ENCODE data around the gene STRN4. TPM values are rescaled to one million over a fixed set of nuclear protein-coding genes. Genes with fewer than 3 reads are reported as not detected.

Gene STRN4
- total RNA-seq, 1 experiment from 2014 or later: 151 TPM

DNA sequence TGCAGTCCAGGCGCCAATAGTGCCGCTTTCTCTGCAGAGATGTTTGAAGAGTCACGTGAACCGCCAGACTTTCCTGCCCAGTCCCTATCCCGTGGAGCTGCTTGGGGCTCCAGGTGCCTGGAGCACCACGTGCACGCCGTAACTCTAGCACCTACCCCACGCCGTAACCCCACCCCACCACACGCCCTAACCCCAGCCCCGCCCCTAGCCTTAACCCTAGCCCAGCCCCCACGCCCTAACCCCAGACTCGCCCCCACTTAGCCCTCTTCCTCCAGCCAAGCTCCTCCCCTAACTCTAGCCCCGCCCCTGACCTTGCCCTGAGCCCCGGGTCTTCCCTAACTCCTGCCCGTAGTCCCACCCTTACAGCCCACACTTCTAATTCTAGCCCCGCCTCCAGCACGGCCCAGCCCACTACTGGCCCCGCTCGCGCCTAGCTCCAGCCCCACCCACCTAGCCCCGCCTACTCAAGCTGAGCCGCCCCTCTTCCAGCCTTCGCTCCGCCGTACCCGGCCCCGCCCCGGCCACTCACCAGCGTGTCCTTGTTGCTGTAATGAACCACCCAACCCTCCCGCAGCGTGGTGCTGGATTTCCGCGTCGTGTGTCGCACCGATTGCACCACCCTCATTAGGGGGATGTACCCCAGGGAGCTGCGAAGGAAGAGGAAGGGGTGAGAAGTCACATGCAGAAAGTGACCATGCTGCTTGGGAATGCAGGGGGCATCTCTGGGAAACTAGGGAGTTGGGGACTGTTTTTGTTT lies 48.9 kb downstream of the STRN4 start:
- TF ChIP-seq, protein P1, sequence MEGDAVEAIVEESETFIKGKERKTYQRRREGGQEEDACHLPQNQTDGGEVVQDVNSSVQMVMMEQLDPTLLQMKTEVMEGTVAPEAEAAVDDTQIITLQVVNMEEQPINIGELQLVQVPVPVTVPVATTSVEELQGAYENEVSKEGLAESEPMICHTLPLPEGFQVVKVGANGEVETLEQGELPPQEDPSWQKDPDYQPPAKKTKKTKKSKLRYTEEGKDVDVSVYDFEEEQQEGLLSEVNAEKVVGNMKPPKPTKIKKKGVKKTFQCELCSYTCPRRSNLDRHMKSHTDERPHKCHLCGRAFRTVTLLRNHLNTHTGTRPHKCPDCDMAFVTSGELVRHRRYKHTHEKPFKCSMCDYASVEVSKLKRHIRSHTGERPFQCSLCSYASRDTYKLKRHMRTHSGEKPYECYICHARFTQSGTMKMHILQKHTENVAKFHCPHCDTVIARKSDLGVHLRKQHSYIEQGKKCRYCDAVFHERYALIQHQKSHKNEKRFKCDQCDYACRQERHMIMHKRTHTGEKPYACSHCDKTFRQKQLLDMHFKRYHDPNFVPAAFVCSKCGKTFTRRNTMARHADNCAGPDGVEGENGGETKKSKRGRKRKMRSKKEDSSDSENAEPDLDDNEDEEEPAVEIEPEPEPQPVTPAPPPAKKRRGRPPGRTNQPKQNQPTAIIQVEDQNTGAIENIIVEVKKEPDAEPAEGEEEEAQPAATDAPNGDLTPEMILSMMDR (IDR thresholded peaks at IDR 0.05; ENCODE audit: unreplicated experiment): no peak
- H3K9me3 Mint-ChIP-seq (ENCODE audit: low read depth, unreplicated experiment): no peaks in the 10 kb centered on the region
- intact Hi-C loops (cut with micrococcal nuclease; ENCODE audit: unreplicated experiment): no loop called here
- no peaks in the 10 kb centered on the region for H3K27me3 Mint-ChIP-seq (ENCODE audit: unreplicated experiment)
- DNase-seq: no peak
- H3K27ac Mint-ChIP-seq (ENCODE audit: unreplicated experiment): no peak overlapping the region
- H3K4me3 Mint-ChIP-seq (ENCODE audit: low read depth, unreplicated experiment): no peak overlapping the region
- no TSS peak for BruUV-seq (replicated peaks)
- H3K4me1 Mint-ChIP-seq (ENCODE audit: low read depth, unreplicated experiment): no peaks in the 10 kb centered on the region
- CTCF ChIA-PET: interaction anchor here (0.6 kb wide), 2 partner anchors 91 to 195 kb away, joined by 3 read pairs; partner anchors contain the start of gene SLC1A5
- peaks cover 79% of the 10 kb centered on the region for H3K36me3 Mint-ChIP-seq (ENCODE audit: insufficient read depth, unreplicated experiment)

DNA sequence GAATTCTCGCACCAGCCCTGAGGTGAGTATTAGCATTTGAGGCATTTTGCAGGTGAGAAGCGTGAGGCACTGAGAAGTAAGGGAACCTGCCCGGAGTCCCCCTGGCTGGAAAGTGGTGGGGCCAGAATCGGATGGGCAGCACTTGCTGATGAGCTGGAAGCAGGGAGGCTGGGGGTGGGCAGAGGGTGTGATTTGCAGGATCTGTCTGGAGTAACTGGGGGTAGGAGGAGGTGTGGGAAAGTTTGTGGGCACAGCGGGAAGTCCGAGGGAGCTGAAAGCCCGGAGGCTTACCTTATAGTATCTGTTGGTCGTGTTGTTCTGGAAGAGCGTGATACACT lies 49.4 kb downstream of the STRN4 start:
- intact Hi-C loops (cut with micrococcal nuclease; ENCODE audit: unreplicated experiment): no loop called here
- TF ChIP-seq, protein P1 (IDR thresholded peaks at IDR 0.05; ENCODE audit: unreplicated experiment): no peak
- Mint-ChIP-seq H3K9me3 (ENCODE audit: low read depth, unreplicated experiment) (no peaks in the 10 kb centered on the region), H3K36me3 (ENCODE audit: insufficient read depth, unreplicated experiment) (peaks cover 80% of the 10 kb centered on the region), H3K4me1 (ENCODE audit: low read depth, unreplicated experiment) (no peaks in the 10 kb centered on the region), H3K27me3 (ENCODE audit: unreplicated experiment) (no peaks in the 10 kb centered on the region), H3K27ac (ENCODE audit: unreplicated experiment) (no peak overlapping the region), H3K4me3 (ENCODE audit: low read depth, unreplicated experiment) (no peak overlapping the region)
- no TSS peak for BruUV-seq (replicated peaks)
- CTCF ChIA-PET: interaction anchor here (0.6 kb wide), 1 partner anchor 195 kb away, joined by 3 read pairs; no protein-coding TSS in a partner anchor
- DNase-seq: no peak

DNA sequence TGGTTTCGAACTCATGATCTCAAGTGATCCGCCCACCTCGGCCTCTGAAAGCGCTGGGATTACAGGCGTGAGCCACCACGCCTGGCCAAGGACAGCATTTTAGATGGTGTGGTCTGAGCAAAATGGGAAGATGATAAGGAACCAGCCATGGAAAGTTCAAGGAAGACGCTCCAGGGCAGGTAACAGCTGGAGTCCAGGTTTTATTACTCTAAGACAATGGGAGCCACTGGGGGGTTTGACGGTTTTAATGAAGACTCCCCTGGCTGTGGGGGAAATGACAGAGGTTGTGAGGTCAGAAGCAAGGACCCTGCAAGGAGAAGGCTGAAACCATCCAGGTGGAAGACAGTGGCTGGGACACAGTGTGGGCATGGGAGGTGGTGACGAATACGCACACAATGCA lies 50.2 kb downstream of the STRN4 start:
- no TSS peak for BruUV-seq (replicated peaks)
- H3K27me3 Mint-ChIP-seq (ENCODE audit: unreplicated experiment): no peaks in the 10 kb centered on the region
- no peaks in the 10 kb centered on the region for H3K4me1 Mint-ChIP-seq (ENCODE audit: low read depth, unreplicated experiment)
- TF ChIP-seq, protein P1 (IDR thresholded peaks at IDR 0.05; ENCODE audit: unreplicated experiment): no peak
- CTCF ChIA-PET: no interaction called here
- no peak overlapping the region for H3K27ac Mint-ChIP-seq (ENCODE audit: unreplicated experiment)
- H3K36me3 Mint-ChIP-seq (ENCODE audit: insufficient read depth, unreplicated experiment): peaks cover 80% of the 10 kb centered on the region
- DNase-seq: no peak
- no peaks in the 10 kb centered on the region for H3K9me3 Mint-ChIP-seq (ENCODE audit: low read depth, unreplicated experiment)
- intact Hi-C loops (cut with micrococcal nuclease; ENCODE audit: unreplicated experiment): no loop called here
- H3K4me3 Mint-ChIP-seq (ENCODE audit: low read depth, unreplicated experiment): no peak overlapping the region

DNA sequence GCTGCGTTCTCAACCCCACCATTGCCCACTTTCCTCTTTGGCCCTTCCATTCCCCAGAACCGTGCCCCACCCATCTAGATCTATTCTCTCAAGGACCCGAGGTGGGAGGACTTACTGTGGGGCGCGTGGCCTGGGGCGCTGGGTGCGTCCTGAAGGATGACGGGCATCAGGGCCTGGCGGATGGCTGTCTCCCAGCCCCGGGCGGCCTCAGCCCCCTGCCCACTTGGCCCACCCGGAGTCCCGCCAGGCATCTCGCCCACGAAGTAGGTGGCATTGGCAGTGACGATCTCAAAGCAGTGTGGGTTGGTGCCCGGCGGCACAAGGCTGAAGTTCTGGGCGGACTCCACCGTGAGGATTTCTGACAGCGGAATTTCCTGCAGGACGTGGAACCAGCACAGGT lies 52.5 kb downstream of the STRN4 start:
- H3K36me3 Mint-ChIP-seq (ENCODE audit: insufficient read depth, unreplicated experiment): peaks cover 83% of the 10 kb centered on the region
- TF ChIP-seq, protein P1 (IDR thresholded peaks at IDR 0.05; ENCODE audit: unreplicated experiment): no peak
- H3K4me3 Mint-ChIP-seq (ENCODE audit: low read depth, unreplicated experiment): no peak overlapping the region
- H3K4me1 Mint-ChIP-seq (ENCODE audit: low read depth, unreplicated experiment): no peaks in the 10 kb centered on the region
- no peaks in the 10 kb centered on the region for H3K27me3 Mint-ChIP-seq (ENCODE audit: unreplicated experiment)
- H3K27ac Mint-ChIP-seq (ENCODE audit: unreplicated experiment): no peak overlapping the region
- intact Hi-C loops (cut with micrococcal nuclease; ENCODE audit: unreplicated experiment): no loop called here
- H3K9me3 Mint-ChIP-seq (ENCODE audit: low read depth, unreplicated experiment): no peaks in the 10 kb centered on the region
- CTCF ChIA-PET: interaction anchor here (0.6 kb wide), 1 partner anchor 733 kb away, joined by 3 read pairs; no protein-coding TSS in a partner anchor
- no TSS peak for BruUV-seq (replicated peaks)
- DNase-seq: no peak
